ENCODE measurements around the gene KLHL29. TPM values are rescaled to one million over a fixed set of nuclear protein-coding genes. Genes with fewer than 3 reads are reported as not detected.

KLHL29 gene
- total RNA-seq, 1 donor from 2014 or later, result 8.4 TPM

DNA sequence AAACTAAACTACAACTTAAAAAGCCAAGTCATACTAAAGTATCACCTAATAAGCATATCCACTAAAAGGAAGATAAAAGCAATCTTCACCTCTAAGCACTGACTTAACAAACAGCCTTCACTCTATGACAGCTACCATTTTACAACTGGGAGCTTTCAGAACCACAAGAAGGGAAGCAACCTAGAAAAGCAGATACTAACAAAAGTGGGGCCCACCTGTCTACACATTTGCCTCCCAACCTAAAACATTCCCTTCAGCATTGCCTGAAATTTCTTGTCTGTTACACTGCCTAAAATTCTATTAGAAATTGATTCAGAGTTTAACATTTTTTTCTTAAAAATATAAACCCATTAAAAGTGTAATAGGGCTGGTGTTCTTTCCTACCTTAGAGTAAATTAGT is 370.0 kb downstream of the KLHL29 start:
- Mint-ChIP-seq H3K27ac (ENCODE audit: unreplicated experiment) (peak overlapping the region; percentile 63), H3K27me3 (ENCODE audit: low read depth) (no peaks in the 10 kb centered on the region), H3K4me3 (no peak overlapping the region), H3K36me3 (ENCODE audit: low read depth) (peaks cover 12% of the 10 kb centered on the region), H3K4me1 (no peaks in the 10 kb centered on the region), H3K9me3 (no peaks in the 10 kb centered on the region)
- TF ChIP-seq, protein P1, sequence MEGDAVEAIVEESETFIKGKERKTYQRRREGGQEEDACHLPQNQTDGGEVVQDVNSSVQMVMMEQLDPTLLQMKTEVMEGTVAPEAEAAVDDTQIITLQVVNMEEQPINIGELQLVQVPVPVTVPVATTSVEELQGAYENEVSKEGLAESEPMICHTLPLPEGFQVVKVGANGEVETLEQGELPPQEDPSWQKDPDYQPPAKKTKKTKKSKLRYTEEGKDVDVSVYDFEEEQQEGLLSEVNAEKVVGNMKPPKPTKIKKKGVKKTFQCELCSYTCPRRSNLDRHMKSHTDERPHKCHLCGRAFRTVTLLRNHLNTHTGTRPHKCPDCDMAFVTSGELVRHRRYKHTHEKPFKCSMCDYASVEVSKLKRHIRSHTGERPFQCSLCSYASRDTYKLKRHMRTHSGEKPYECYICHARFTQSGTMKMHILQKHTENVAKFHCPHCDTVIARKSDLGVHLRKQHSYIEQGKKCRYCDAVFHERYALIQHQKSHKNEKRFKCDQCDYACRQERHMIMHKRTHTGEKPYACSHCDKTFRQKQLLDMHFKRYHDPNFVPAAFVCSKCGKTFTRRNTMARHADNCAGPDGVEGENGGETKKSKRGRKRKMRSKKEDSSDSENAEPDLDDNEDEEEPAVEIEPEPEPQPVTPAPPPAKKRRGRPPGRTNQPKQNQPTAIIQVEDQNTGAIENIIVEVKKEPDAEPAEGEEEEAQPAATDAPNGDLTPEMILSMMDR (conservative IDR thresholded peaks at IDR 0.05), result no peak
- DNase-seq (ENCODE audit: low read depth, low spot score), result no peak

DNA sequence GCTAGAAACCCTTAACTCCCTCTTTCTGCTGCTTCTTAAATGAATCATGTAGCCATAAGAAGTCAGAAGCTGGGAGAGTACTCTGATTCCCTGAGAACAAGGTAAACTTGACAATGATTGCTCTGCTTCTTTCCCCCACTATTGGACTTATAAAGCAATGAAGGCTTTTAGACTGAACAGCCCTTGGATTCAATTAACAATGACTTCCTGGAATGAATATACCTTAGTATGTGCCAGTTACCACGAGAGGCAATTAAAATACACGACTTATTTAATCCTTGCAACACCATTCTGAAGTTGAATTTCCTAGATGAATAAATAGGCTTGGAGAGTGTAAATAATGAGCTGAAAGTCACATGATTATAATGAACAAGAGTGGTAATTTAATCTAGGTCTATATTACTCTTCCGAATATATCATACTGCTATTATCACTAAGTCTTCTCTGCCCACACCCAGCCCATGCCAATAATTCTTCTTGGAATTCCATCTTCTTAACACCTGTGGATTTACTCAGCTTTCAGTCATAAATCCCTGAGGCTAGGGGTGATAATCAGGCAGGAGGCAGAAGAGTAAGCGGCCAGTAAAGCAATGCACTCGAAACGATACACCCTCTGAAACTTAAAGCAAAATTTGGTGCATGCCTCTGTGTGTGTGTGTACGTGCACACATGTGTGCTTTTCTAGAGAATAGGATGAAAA is 371.8 kb downstream of the KLHL29 start:
- no peak overlapping the region for H3K4me3 Mint-ChIP-seq
- H3K27ac Mint-ChIP-seq (ENCODE audit: unreplicated experiment), result no peak overlapping the region
- TF ChIP-seq, protein P1 (conservative IDR thresholded peaks at IDR 0.05), result no peak
- no peak for DNase-seq (ENCODE audit: low read depth, low spot score)
- H3K36me3 Mint-ChIP-seq (ENCODE audit: low read depth), result peaks cover 13% of the 10 kb centered on the region
- no peaks in the 10 kb centered on the region for H3K27me3 Mint-ChIP-seq (ENCODE audit: low read depth)
- H3K4me1 Mint-ChIP-seq, result no peaks in the 10 kb centered on the region
- H3K9me3 Mint-ChIP-seq, result no peaks in the 10 kb centered on the region

DNA sequence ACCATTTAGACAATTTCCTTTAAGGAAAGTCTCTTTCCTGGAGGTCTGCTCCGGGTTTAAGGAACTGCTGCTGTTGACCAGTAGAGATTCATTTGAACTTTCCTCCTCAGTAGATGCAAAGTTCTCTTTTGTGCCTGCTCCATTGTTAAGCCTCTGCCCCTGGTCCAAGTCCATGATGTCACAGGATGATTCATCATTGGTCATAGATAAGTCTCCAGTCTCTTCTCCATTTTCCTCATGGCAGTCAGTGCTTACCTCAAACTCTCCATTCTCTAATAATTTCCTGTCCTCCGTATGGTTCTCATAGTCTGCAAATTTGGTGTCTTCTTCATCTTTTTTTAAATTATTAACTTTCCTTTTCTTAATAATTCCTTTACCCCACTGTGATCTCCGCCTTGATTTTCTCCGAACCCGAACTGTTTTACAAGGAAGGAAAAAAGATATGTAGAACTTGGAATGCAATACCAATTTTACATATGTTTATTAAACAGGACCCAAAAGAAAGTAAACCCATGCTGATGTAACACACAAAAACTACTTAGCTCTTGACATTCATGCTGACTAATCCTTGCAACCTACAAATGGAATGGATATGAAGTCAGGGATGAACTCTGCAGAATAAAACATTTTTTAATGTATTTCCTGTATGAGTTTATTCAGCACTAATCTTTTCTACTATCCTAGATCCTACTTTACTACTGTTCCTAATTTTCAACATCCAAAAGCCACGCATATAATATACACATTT is 372.9 kb downstream of the KLHL29 start:
- H3K9me3 Mint-ChIP-seq, result no peaks in the 10 kb centered on the region
- no peak overlapping the region for H3K27ac Mint-ChIP-seq (ENCODE audit: unreplicated experiment)
- H3K4me3 Mint-ChIP-seq, result no peak overlapping the region
- H3K27me3 Mint-ChIP-seq (ENCODE audit: low read depth), result no peaks in the 10 kb centered on the region
- H3K4me1 Mint-ChIP-seq, result no peaks in the 10 kb centered on the region
- H3K36me3 Mint-ChIP-seq (ENCODE audit: low read depth), result peaks cover 12% of the 10 kb centered on the region
- DNase-seq (ENCODE audit: low read depth, low spot score), result no peak
- TF ChIP-seq, protein P1 (conservative IDR thresholded peaks at IDR 0.05), result no peak
